ENCODE data around the gene PLEKHA7. TPM values are rescaled to one million over a fixed set of nuclear protein-coding genes. Genes with fewer than 3 reads are reported as not detected.

Gene PLEKHA7
- total RNA-seq, 1 experiment from 2014 or later: 7.2 TPM

GRCh38 chr11:16799890-16800289, 214.3 kb downstream of the PLEKHA7 start:
- no peaks in the 10 kb centered on the region for H3K36me3 ChIP-seq (ENCODE audit: control insufficient read depth in 1 of 2, insufficient read depth in 2 of 2, low read length in 2 of 2)
- ChIA-PET CTCF (no interaction called here), RAD21 (ENCODE audit: low non-redundant PET in 1 of 2, low total read pairs in 2 of 2, uncharacterized antibody in 2 of 2, unreplicated experiment in 2 of 2) (no interaction called here), POLR2A (no interaction called here)
- no peaks in the 10 kb centered on the region for H3K4me1 ChIP-seq (ENCODE audit: control insufficient read depth in 1 of 2, insufficient read depth in 2 of 2, low read length in 2 of 2)
- BruUV-seq (replicated peaks): no TSS peak
- H3K9me3 ChIP-seq (ENCODE audit: control insufficient read depth in 1 of 2, insufficient read depth in 1 of 2, low read depth in 1 of 2, low read length in 2 of 2): no peaks in the 10 kb centered on the region
- no peak for ATAC-seq
- no peak overlapping the region for H3K4me3 ChIP-seq (replicated peaks in 1 of 2; ENCODE audit: low read depth in 1 of 2, low read length in 2 of 2)
- no peak for TF ChIP-seq MAX (IDR thresholded peaks at IDR 0.05)
- no peak for TF ChIP-seq ATF3 (IDR thresholded peaks at IDR 0.05)
- no peak for TF ChIP-seq EZH2 (IDR thresholded peaks at IDR 0.05)
- TF ChIP-seq FOSL1 (IDR thresholded peaks at IDR 0.05; ENCODE audit: low read depth): no peak
- TF ChIP-seq RAD21 (IDR thresholded peaks at IDR 0.05; ENCODE audit: low read depth): no peak
- no peak for TF ChIP-seq JUND (IDR thresholded peaks at IDR 0.05)
- no peak for TF ChIP-seq SRF (IDR thresholded peaks at IDR 0.05; ENCODE audit: low read depth)
- TF ChIP-seq CBX3 (IDR thresholded peaks at IDR 0.05; ENCODE audit: low read depth): no peak
- TF ChIP-seq SIN3A (IDR thresholded peaks at IDR 0.05; ENCODE audit: low read depth): no peak
- no peak for TF ChIP-seq TCF7L2 (IDR thresholded peaks at IDR 0.05; ENCODE audit: borderline replicate concordance, extremely low read depth, insufficient read depth, insufficient read length)
- no peak overlapping the region for H2AFZ ChIP-seq (ENCODE audit: low read depth, low read length, poor library complexity, severe bottlenecking)
- H4K20me1 ChIP-seq (ENCODE audit: insufficient read depth): no peaks in the 10 kb centered on the region
- DNase-seq (ENCODE audit: low read depth, low spot score): no peak
- intact Hi-C loops (cut with micrococcal nuclease): no loop called here
- no peaks in the 10 kb centered on the region for H3K27me3 ChIP-seq (ENCODE audit: insufficient read depth, low read length)
- H3K4me2 ChIP-seq (ENCODE audit: low read length): no peak overlapping the region
- no peak overlapping the region for H3K27ac ChIP-seq (ENCODE audit: low read depth, low read length)
- no peaks in the 10 kb centered on the region for H3K79me2 ChIP-seq (ENCODE audit: insufficient read depth, low read length)
- H3K9ac ChIP-seq (ENCODE audit: low read length): no peak overlapping the region
- H3K9me2 ChIP-seq (ENCODE audit: insufficient read depth): no peaks in the 10 kb centered on the region; the same call in 1 of the 2 replicates

GRCh38 chr11:16799221-16799620, 215.0 kb downstream of the PLEKHA7 start:
- ChIA-PET RAD21 (ENCODE audit: low non-redundant PET in 1 of 2, low total read pairs in 2 of 2, uncharacterized antibody in 2 of 2, unreplicated experiment in 2 of 2) (no interaction called here), CTCF (no interaction called here), POLR2A (interaction anchor here (0.6 kb wide), 1 partner anchor 358 kb away, joined by 3 read pairs; no protein-coding TSS in a partner anchor)
- Histone ChIP-seq H3K79me2 (ENCODE audit: insufficient read depth, low read length) (no peaks in the 10 kb centered on the region), H3K9ac (ENCODE audit: low read length) (no peak overlapping the region), H3K27me3 (ENCODE audit: insufficient read depth, low read length) (no peaks in the 10 kb centered on the region), H2AFZ (ENCODE audit: low read depth, low read length, poor library complexity, severe bottlenecking) (no peak overlapping the region), H3K4me2 (ENCODE audit: low read length) (no peak overlapping the region), H3K27ac (ENCODE audit: low read depth, low read length) (no peak overlapping the region), H3K9me2 (ENCODE audit: insufficient read depth) (no peaks in the 10 kb centered on the region), H3K36me3 (ENCODE audit: control insufficient read depth in 1 of 2, insufficient read depth in 2 of 2, low read length in 2 of 2) (no peaks in the 10 kb centered on the region), H4K20me1 (ENCODE audit: insufficient read depth) (no peaks in the 10 kb centered on the region), H3K9me3 (ENCODE audit: control insufficient read depth in 1 of 2, insufficient read depth in 1 of 2, low read depth in 1 of 2, low read length in 2 of 2) (no peaks in the 10 kb centered on the region), H3K4me3 (replicated peaks in 1 of 2; ENCODE audit: low read depth in 1 of 2, low read length in 2 of 2) (no peak overlapping the region), H3K4me1 (ENCODE audit: control insufficient read depth in 1 of 2, insufficient read depth in 2 of 2, low read length in 2 of 2) (no peaks in the 10 kb centered on the region)
- intact Hi-C loops (cut with micrococcal nuclease): no loop called here
- no TSS peak for BruUV-seq (replicated peaks)
- ATAC-seq: no peak
- TF ChIP-seq ZBTB33 (IDR thresholded peaks at IDR 0.05; ENCODE audit: extremely low read depth, insufficient replicate concordance, low read length): no peak
- TF ChIP-seq ZFX (IDR thresholded peaks at IDR 0.05): no peak
- no peak for TF ChIP-seq EZH2phosphoT487 (IDR thresholded peaks at IDR 0.05; ENCODE audit: borderline replicate concordance)
- no peak for TF ChIP-seq ZNF274 (IDR thresholded peaks at IDR 0.05; ENCODE audit: low read depth, low read length)
- no peak for TF ChIP-seq EZH2 (IDR thresholded peaks at IDR 0.05)
- TF ChIP-seq MAX (IDR thresholded peaks at IDR 0.05): no peak
- no peak for TF ChIP-seq FOSL1 (IDR thresholded peaks at IDR 0.05; ENCODE audit: low read depth)
- TF ChIP-seq JUND (IDR thresholded peaks at IDR 0.05): no peak
- TF ChIP-seq SP1 (IDR thresholded peaks at IDR 0.05; ENCODE audit: low read depth): no peak
- TF ChIP-seq CEBPB (IDR thresholded peaks at IDR 0.05; ENCODE audit: low read depth): no peak
- TF ChIP-seq SIN3A (IDR thresholded peaks at IDR 0.05; ENCODE audit: low read depth): no peak
- DNase-seq (ENCODE audit: low read depth, low spot score): no peak
